Activated T-helper 2 cell treated with anti-CD3 and anti-CD28 coated beads, Interferon-gamma antibody, Interleukin-2, Interleukin-4, amounts not matched to agents 10 μg/mL and 5 μg/mL and 100 μg/mL, durations not matched to agents 14 hours and 24 hours and 36 hours (primary cell): Measurements from ENCODE around the gene RNF187. TPM values are rescaled to one million over a fixed set of nuclear protein-coding genes. Genes with fewer than 3 reads are reported as not detected.
"Not testable (repeated sequence)": the region's sequence is repeated elsewhere in the genome, so short reads cannot be mapped to it uniquely, and the experiment has no call there.

ENCODE experiments used
- DNase-seq: peaks from one replicate; pipeline ENCODE4 v3.0.0; 2021; ENCODE audit warnings: low spot score
- H3K27ac Mint-ChIP-seq: one replicate; pipeline ENCODE4 v1.8.0; 2021; ENCODE audit warnings: mixed read lengths
- H3K27me3 Mint-ChIP-seq: one replicate; pipeline ENCODE4 v1.8.0; 2021; ENCODE audit warnings: low read depth, mixed read lengths
- H3K36me3 Mint-ChIP-seq: one replicate; pipeline ENCODE4 v1.8.0; 2021; ENCODE audit warnings: low read depth, mixed read lengths
- H3K4me1 Mint-ChIP-seq: one replicate; pipeline ENCODE4 v1.8.0; 2021; ENCODE audit warnings: low read depth, mixed read lengths
- H3K4me3 Mint-ChIP-seq: one replicate; pipeline ENCODE4 v1.8.0; 2021; ENCODE audit warnings: low read depth, mild to moderate bottlenecking, moderate library complexity, mixed read lengths
- H3K9me3 Mint-ChIP-seq: one replicate; pipeline ENCODE4 v1.8.0; 2021; ENCODE audit warnings: mixed read lengths
- intact Hi-C: fragments of 100-400 bp; cut with micrococcal nuclease; formaldehyde crosslinking; loops from one replicate; pipeline ENCODE4 v1.15.1; 2023
- total RNA-seq: library from RNA; stranded (reverse); gene quantifications from 2 replicates; pipeline ENCODE4 v1.2.3, GENCODE V29; 2022

The RNF187 gene
- total RNA-seq, 1 donor from 2014 or later, result 146 TPM

DNA sequence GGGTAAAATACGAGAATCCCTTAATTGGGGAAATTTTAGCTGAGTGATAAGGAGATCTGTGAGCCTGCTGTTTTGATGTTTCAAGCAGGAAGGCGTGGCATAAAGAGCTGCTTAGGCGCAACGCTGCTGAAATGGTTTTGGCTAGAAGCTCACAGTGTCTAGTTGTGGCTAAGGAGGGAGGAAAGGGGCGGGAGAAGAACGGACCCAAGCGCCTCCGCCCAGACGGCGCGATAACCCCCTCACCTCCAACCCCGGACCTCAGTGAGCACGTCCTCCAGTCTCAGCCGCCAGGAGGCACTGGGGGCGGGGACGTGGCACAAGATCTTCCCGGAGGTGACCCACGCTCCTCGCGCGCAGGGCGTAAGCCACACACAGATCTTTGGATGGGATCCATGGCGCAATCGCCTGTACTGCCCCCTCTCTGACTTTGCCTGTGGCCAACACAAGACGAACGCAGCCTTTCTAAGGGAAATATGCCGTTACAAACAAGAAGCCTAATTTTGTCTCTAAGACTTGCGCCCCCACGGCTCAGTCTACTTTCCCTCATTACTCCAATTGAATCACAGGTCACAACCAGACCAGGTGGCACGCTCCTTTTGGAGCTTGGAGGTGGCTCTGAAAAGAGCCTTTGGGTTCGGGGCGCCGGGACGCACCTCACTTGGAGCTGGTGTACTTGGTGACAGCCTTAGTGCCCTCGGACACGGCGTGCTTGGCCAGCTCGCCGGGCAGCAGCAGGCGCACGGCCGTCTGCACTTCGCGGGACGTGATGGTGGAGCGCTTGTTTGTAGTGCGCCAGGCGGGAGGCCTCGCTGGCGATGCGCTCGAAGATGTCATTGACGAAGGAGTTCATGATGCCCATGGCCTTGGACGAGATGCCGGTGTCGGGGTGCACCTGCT, 23.4 kb upstream of the RNF187 start:
- intact Hi-C loops, result loop anchor here (1.0 kb wide), 3 partner anchors 22 to 298 kb away; no protein-coding TSS in a partner anchor
- Mint-ChIP-seq H3K4me1 (peaks cover 58% of the 10 kb centered on the region), H3K36me3 (peaks cover 11% of the 10 kb centered on the region), H3K4me3 (peak overlapping the region; percentile 82), H3K27me3 (peaks cover 3% of the 10 kb centered on the region), H3K27ac (peak overlapping the region; percentile 87), H3K9me3 (no peaks in the 10 kb centered on the region)
- DNase-seq, result peak; percentile 84

DNA sequence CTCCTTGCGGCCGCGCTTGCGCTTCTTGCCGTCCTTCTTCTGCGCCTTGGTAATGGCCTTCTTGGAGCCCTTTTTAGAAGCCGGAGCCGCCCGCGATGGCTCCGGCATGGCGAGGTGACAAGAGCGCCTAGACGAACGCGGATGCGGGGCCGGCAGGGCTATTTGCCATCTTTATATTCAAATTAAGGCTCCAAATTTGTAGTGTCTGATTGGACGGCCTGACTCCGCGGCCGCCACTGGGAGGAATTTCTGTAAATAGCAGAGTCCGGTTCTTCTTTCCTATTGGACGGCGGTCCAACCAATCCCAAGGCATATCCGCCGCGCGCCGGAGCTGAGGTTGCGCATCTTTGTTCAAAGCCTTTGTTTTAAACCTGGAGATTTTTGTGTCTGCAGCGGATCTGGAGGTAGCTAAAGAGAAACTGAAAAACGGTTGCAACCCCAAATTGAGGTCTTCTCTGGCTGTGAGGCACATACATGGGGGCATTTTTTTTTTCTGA, 22.6 kb upstream of the RNF187 start:
- intact Hi-C loops, result loop anchor here (1.0 kb wide), 3 partner anchors 22 to 298 kb away; no protein-coding TSS in a partner anchor
- peaks cover 3% of the 10 kb centered on the region for H3K27me3 Mint-ChIP-seq
- H3K4me3 Mint-ChIP-seq, result peak overlapping the region; percentile 82

DNA sequence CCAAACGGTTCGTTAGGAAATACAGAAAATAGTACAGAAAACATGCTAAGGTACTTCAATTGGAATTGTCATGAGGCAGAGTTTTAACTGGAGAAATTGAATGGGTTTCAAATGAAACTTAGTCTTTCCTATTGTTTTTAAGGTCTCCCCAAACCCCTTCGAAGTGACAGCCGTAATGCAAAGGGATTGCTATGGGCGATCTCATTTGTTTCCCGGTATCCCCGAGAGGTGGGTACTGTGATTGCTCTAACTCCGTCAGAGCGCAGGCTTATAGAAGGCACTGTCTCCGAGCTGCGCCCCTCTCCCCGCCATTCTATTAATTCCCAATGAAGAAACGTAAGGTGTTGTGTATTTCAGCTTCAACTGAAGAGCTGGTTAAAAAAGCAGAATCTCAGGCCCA, 22.0 kb upstream of the RNF187 start:
- peak overlapping the region; percentile 87 for H3K27ac Mint-ChIP-seq
- no peak for DNase-seq
- peaks cover 3% of the 10 kb centered on the region for H3K27me3 Mint-ChIP-seq
- peaks cover 11% of the 10 kb centered on the region for H3K36me3 Mint-ChIP-seq
- peaks cover 58% of the 10 kb centered on the region for H3K4me1 Mint-ChIP-seq
- H3K4me3 Mint-ChIP-seq, result peak overlapping the region; percentile 82
- intact Hi-C loops, result loop anchor here (5.0 kb wide), 1 partner anchor 1583 kb away; no protein-coding TSS in a partner anchor
- H3K9me3 Mint-ChIP-seq, result no peaks in the 10 kb centered on the region

More for the DNA sequence above, 22.6 kb upstream of the RNF187 start:
- peaks cover 58% of the 10 kb centered on the region for H3K4me1 Mint-ChIP-seq
- peak overlapping the region; percentile 87 for H3K27ac Mint-ChIP-seq
- H3K36me3 Mint-ChIP-seq, result peaks cover 11% of the 10 kb centered on the region
- peak; percentile 93 for DNase-seq
- no peaks in the 10 kb centered on the region for H3K9me3 Mint-ChIP-seq

DNA sequence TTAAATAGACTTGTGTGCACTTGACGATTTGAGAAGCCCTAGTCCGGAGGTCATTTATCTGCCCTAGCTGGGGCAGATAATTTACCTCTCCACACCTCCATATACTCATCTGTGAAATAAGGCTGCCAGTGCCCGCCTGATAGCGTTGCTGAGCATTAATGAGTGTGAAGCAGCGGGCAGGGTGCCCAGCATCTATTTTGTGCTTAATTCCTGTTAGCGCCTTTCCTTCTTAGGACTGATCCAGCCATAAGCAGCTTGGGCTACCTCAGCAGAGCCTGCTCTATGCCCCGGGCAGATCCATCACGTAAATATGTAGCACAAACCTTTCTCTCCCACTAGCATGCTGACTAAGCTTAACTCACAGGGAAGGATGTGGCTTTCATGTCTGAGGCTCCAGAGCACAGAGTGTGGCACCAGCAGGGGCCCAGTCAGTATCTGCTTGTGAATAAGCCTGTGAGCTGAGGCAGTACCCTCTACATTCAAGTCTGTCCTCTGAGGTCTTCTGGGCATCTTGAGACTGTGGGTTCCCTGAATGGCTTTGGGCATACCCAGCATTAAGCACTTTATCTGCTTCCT, 21.5 kb upstream of the RNF187 start:
- H3K4me3 Mint-ChIP-seq, result peak overlapping the region; percentile 82
- no peaks in the 10 kb centered on the region for H3K9me3 Mint-ChIP-seq
- peak overlapping the region; percentile 87 for H3K27ac Mint-ChIP-seq
- intact Hi-C loops, result loop anchor here (5.0 kb wide), 1 partner anchor 1583 kb away; no protein-coding TSS in a partner anchor
- peaks cover 9% of the 10 kb centered on the region for H3K36me3 Mint-ChIP-seq
- peak; percentile 44 for DNase-seq
- H3K27me3 Mint-ChIP-seq, result peaks cover 3% of the 10 kb centered on the region
- H3K4me1 Mint-ChIP-seq, result peaks cover 54% of the 10 kb centered on the region

DNA sequence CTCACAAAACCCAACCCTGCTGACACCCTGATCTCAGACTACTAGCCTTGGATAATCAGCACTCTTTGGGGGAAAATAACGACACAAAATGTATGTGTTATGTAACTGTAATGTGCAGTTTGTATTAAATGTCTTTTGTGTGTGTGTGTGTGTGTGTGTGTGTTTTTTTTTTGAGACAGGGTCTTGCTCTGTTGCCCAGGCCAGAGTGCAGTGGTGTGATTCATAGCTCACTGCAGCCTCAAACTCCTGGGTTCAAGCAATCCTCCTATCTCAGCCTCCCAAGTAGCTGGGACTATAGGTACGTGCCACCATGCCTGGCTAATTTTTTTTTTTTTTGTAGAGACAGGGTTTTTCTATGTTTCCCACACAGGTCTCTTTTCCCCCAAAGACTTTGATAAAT, 19.0 kb upstream of the RNF187 start:
- H3K4me1 Mint-ChIP-seq, result peaks cover 48% of the 10 kb centered on the region
- not testable (repeated sequence) for H3K4me3 Mint-ChIP-seq, H3K27ac Mint-ChIP-seq, DNase-seq, H3K9me3 Mint-ChIP-seq, H3K36me3 Mint-ChIP-seq, H3K27me3 Mint-ChIP-seq
- intact Hi-C loops, result loop anchor here (5.0 kb wide), 1 partner anchor 1586 kb away; no protein-coding TSS in a partner anchor

DNA sequence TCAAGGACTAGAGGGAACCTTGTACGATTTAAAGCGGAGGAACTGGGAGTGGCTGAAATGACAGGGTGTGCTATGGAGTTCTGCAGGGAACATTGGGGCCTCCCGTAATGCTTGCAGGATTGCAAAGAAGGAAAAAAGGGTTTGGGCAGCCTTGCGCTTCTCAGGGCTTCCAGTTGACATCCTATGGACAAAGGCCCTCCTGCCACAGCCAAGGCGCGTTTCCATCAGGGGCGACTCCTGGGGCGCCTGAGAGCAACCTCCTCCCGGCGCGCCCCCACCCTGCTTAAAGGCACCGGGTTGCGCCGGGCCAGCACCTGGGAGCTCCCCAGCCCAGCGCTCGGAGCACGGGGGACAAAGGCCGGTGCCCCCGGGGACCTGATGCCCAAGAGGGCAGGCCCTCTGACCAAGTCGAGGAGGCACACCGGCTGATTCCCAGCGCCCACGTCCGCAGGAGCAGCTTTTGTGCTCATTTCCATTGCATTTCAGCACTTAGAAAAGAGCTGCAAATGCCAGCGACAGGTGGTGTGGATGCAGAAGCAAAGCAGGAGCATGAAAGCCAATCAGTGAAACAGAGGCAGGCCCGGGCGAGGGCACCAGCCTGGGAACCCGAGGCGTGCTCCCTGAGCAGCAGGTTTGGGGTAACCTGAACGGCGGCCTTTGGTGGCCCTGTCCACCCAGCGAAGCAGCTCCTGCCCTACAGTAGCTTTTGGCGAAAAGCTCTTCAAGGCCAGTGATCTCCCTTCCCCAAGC, 17.6 kb upstream of the RNF187 start:
- Mint-ChIP-seq H3K27me3 (peaks cover 3% of the 10 kb centered on the region), H3K4me3 (no peak overlapping the region), H3K9me3 (no peaks in the 10 kb centered on the region), H3K4me1 (peaks cover 49% of the 10 kb centered on the region), H3K36me3 (peaks cover 3% of the 10 kb centered on the region), H3K27ac (no peak overlapping the region)
- DNase-seq, result no peak
- intact Hi-C loops, result loop anchor here (5.0 kb wide), 1 partner anchor 1587 kb away; no protein-coding TSS in a partner anchor

DNA sequence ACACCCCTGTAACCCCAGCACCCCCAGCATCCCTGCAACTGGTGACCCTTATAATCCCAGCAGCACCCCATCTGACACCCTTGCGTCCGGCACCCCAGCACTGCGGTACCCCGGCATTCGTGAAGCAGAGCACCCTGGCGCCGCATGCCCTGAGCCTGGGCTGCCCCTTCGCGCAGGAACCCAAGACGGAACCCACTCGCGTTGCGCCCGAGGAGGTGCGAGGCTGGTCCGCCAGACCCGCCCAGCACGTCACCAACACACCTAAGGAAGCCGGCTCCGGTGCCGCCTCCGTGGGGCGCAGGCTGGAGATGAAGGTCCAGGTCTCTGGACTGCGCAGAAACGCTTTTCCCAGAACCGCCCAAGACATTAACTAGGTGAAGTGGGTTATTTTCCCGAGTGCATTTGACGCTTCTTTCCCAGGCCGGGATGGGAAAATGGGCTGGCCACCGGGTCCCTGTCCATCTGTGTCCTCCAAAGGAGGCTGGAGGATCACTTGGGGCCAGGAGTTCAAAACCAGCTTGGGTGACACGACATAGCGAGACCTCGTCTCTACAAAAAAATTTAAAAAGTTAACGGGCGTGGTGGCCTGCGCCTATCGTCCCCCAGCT, 15.9 kb upstream of the RNF187 start:
- intact Hi-C loops, result no loop called here
- Mint-ChIP-seq H3K4me1 (peaks cover 34% of the 10 kb centered on the region), H3K4me3 (no peak overlapping the region), H3K36me3 (peaks cover 3% of the 10 kb centered on the region), H3K9me3 (no peaks in the 10 kb centered on the region), H3K27ac (peak overlapping the region; percentile 70), H3K27me3 (peaks cover 3% of the 10 kb centered on the region)
- DNase-seq, result no peak

DNA sequence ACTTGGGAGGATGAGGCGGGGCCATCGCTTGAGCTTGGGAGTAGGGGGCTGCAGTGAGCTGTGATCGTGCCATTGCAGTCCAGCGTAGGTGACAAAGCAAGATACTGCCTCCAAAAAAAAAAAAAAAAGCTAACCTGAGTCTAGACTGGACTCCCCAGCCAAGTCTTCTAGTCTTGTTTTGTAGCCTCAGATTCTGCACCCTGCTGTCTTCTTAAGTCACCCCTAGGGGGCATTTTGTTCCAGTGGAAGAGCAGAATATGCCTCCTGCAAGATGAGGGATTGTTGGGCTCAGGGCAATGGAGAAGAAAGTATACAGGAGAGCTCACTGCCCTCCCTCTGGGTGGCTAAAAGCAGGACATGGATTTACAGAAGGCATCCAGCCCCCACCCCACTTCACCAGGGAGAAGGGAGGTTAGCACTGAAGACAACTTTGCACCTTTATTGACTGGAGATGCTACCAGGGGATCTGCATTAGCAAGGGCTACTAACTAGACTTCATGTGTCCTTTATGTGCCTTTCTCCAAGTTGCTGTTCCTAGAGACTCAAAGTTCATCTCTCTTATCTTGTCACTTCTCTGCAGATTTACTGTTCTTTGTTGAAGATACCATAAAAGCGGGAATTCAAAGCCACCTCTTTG, 15.3 kb upstream of the RNF187 start:
- intact Hi-C loops, result loop anchor here (1.0 kb wide), 3 partner anchors 10 to 43 kb away; no protein-coding TSS in a partner anchor
- Mint-ChIP-seq H3K27ac (peak overlapping the region; percentile 70), H3K9me3 (no peaks in the 10 kb centered on the region), H3K36me3 (peaks cover 3% of the 10 kb centered on the region), H3K4me3 (no peak overlapping the region), H3K27me3 (peaks cover 3% of the 10 kb centered on the region), H3K4me1 (peaks cover 30% of the 10 kb centered on the region)
- no peak for DNase-seq

DNA sequence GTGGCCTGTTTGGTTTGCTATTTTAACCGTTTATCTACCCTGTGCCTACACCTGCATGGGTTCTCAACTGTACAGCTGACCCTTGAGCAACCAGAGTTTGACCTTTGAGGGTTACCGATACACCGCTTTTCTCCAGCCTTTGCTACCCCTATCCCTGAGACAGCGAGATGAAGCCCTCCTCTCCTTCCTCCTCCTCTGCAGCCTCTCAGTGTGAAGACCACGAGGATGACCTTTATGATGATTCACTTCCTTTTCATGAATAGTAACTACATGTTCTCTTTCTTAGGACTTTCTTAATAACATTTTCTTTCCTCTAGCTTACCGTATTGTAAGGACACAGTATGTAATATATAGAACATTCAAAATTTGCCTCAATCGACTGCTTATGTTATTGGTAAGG, 14.5 kb upstream of the RNF187 start:
- no peaks in the 10 kb centered on the region for H3K9me3 Mint-ChIP-seq

DNA sequence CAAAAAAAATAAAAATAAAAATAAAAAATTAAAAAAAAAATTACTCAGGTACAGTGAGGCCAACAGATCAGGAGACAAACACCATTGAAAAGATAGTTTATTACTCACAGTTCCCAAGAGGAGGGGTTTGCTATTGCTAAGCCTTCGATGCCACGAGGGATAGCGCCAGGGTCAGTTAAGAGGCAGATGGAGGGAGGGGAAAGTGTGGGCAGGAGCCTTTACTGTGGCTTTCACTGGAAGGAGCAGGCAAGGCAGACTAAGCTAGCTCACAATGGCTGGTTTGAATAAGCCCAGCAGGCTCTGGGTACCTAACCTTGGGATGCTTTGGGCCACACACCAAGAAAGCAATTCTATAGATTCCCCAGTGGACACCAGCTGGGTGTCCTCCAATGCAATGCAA, 12.7 kb upstream of the RNF187 start:
- peaks cover 3% of the 10 kb centered on the region for H3K36me3 Mint-ChIP-seq
- peaks cover 43% of the 10 kb centered on the region for H3K4me1 Mint-ChIP-seq
- H3K9me3 Mint-ChIP-seq, result no peaks in the 10 kb centered on the region
- H3K4me3 Mint-ChIP-seq, result no peak overlapping the region
- no peaks in the 10 kb centered on the region for H3K27me3 Mint-ChIP-seq
- intact Hi-C loops, result no loop called here
- no peak for DNase-seq
- no peak overlapping the region for H3K27ac Mint-ChIP-seq

More for the DNA sequence above, 14.5 kb upstream of the RNF187 start:
- intact Hi-C loops, result loop anchor here (1.0 kb wide), 3 partner anchors 10 to 43 kb away; no protein-coding TSS in a partner anchor
- H3K4me1 Mint-ChIP-seq, result peaks cover 33% of the 10 kb centered on the region
- H3K36me3 Mint-ChIP-seq, result peaks cover 3% of the 10 kb centered on the region
- H3K27me3 Mint-ChIP-seq, result peaks cover 3% of the 10 kb centered on the region
- peak overlapping the region; percentile 70 for H3K27ac Mint-ChIP-seq
- H3K4me3 Mint-ChIP-seq, result no peak overlapping the region
- DNase-seq, result no peak

DNA sequence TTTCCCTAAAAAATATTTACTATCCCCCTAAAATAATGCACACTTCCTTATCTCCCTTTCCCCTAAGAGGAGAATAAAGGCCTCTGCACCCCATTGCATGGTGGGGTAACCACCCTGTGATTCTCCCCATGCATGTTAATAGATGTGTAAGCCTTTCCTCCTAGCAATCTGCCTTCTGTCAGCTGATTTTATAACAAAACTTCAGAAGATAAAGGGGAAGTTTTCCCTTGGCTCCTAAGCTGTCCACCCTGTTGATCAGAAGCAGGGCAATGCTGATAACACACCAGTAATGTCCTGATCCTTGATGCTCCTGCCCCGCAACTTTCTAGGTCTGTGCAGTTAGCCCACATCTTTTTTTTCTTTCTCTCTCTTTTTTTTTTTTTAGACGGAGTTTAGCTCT, 11.4 kb upstream of the RNF187 start:
- peaks cover 3% of the 10 kb centered on the region for H3K36me3 Mint-ChIP-seq
- DNase-seq, result no peak
- H3K4me1 Mint-ChIP-seq, result peaks cover 55% of the 10 kb centered on the region
- intact Hi-C loops, result no loop called here
- no peak overlapping the region for H3K27ac Mint-ChIP-seq
- H3K4me3 Mint-ChIP-seq, result no peak overlapping the region
- no peaks in the 10 kb centered on the region for H3K9me3 Mint-ChIP-seq
- H3K27me3 Mint-ChIP-seq, result no peaks in the 10 kb centered on the region
